HG02884 (cell line): ENCODE measurements around the gene MGAT3.
A peak's percentile ranks its signal among the peaks of the same experiment; 100 is the strongest.

Experiments
- ATAC-seq: cut with Tn5 transposase; IDR thresholded peaks from one replicate; pipeline ENCODE4 v1.9.1; 2021; ENCODE audit warnings: mild to moderate bottlenecking, moderate library complexity; ENCODE audit not compliant: unreplicated experiment

MGAT3 gene

DNA sequence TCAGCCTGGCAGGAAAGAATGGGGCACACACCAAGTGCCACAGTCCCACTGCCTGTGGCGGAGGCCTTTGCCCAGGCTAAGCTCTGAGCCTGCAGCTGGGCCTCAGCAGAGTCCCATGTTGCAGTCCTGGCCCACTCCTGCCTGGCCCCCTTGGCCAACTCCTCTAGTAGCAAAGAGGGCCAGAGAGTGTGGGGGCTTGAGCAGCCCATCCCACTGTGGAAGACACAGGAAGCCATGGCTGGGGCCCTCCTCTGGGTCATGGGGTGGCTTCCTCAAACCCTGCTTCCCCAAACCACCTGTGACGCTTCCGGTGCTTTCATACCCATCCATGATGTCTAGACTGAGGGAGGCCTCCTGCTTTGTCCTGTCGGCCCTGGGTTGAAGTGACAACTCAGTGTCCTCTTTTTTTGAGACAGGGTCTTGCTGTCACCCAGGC lies 69.9 kb downstream of the MGAT3 start:
- ATAC-seq: no peak

DNA sequence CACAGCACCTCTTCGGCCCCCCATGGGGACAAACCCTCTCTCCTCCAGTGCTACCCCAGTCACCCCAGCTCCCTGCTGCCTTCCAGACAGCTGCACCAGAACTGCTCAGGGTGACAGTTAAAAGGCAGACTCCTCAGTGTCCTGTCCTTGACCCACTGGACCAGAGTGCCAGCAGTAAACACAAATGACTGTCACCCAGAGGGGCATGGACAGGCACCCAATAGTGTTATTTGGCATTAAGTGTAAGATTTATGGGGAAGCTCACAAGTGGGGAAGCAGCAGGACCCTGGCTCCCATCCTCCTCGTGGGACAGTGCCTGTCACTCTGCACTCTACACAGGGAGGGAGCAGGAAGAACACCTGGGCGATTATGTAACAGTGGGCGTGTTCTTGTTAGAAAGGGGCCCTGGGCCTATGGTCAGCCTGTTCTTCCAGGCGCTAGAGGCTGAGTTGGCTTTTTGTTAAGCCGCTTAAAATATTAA lies 70.7 kb downstream of the MGAT3 start:
- no peak for ATAC-seq

DNA sequence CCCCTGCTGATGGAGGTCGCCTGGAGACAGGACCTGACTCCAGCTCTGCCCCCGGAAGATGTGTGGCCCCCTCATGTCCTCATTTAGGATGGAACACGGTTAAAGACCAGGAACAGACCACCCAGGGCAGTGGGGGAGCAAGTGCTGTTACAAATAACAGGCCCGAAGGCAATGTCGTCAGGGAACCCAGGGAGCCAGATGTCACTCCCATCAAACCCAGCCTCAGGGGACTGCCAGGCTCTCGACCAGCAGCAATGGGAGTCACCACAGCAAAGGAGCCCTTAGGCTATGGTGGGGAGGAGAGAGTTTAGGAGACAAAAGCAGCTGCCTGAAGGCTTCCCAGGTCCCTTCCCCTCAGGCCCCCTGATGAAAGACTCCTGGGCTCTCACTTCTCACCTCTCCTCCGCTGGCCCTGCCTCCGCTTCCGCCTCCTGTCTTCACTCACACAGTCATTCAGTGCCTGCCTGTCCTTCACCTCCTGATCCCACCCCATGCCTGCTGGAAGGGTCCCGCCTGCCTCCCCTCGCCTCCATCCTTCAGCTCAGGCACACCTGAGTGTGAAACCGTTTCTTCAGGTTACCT lies 71.4 kb downstream of the MGAT3 start:
- no peak for ATAC-seq

DNA sequence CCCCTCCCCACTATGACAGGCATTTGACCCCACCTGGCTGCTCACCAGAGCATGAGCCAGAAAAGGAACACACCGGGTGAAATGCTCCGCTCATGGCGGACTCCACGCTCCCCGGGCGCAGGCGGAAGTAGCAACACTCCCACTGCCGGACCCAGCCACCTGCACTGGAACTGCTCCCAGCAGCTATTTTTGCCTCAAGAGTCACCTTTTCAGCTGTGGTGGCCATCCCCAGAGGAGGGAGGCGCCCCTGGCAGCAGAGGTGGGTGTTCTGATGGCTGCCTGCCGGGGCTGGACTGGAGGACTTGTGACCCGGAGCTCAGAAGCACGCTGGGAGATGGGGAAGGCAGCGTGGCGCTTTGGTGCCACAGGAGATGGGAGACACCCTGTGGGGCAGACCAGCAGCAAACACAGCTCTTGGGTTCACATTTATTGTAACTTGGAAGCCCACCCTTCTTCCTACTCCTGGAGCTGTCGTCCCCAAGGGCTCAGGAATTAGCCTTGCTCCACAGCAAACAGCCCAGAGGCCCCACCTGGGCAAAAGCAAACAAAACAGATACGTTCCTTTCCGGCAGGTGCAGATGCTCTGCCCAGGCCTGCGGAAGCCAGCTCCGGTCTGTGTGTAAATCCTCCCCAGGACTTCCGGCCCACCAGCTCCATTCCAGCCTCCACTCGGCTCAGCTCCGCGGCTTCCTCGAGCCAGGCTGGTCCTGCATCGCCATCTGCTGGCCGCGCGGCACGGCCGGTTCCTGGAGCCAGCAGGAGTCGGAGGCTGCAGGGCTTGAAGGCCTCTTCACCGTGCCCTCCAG lies 72.1 kb downstream of the MGAT3 start:
- no peak for ATAC-seq

GRCh38 chr22:39529487-39529851 lies 72.7 kb downstream of the MGAT3 start:
- ATAC-seq: no peak

GRCh38 chr22:39530116-39530515 lies 73.3 kb downstream of the MGAT3 start:
- ATAC-seq: no peak

GRCh38 chr22:39530692-39531331 lies 74.0 kb downstream of the MGAT3 start:
- no peak for ATAC-seq

DNA sequence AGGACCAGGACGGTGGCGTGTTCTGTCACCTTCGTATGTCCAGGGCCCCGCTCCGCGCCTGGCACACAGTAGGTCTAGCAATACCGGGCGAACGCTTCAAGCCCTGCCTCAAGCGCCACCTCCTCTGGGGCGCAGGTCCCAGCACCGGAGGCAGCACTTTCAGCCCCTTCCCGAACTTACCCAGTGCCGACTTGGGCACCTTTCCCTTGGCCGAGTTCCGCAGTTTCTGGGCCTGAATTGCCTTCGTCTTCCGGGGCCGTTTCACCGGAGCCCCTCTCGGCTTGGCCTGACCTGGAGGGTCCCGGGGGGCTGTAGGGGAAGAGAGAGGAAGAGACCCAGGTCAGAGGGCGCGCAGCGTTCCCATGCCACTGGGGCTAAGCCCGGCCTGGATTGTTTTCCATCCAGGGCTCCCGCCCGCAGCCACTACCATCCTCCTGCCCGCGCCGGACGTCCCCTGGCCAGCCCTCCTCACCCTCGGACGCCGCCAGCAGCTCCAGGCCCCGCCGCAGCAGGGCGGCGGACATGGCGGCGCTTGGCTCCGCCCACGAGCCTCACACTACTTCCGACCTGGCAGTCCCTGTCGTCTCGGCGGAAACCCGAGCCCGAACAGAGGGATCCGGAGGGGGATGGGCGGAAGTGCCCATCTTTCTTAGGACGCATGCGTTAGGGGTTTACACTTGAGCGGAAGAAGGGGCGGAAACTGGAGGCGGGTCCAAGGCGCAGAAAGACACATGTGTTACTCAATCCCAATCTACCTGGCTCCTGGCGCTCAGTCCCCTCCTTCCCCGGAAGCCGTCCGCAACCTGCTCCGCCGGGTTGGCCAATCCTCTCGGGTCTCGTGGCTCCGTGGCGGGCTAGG lies 75.6 kb downstream of the MGAT3 start, which contains the start of gene RPS19BP1:
RPS19BP1 (minus strand) TSS at position 534 of the 859 bp plus-strand sequence; CDS start at position 524, 10 bp downstream.
- peak; percentile 67 for ATAC-seq

DNA sequence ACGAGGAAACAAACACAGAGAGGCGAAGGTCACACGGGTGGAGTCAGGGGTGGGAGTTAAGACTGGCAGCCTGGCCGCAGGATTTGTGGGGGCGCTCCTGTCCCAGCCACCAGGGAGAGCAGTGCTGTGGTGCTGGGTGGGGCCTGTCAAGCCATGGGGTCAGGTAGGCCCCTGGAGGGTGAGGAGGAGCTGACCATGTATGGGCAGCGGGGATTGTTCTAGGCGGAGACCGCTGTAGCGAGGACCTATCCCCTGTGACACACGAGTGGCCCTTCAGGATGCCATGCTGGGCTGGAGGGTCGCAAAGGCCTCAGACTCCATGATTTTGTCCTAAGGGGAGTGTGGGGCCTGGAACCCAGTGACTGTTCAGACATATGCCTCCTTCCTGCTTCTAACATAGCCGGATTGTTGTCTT lies 77.3 kb downstream of the MGAT3 start:
- ATAC-seq: no peak

DNA sequence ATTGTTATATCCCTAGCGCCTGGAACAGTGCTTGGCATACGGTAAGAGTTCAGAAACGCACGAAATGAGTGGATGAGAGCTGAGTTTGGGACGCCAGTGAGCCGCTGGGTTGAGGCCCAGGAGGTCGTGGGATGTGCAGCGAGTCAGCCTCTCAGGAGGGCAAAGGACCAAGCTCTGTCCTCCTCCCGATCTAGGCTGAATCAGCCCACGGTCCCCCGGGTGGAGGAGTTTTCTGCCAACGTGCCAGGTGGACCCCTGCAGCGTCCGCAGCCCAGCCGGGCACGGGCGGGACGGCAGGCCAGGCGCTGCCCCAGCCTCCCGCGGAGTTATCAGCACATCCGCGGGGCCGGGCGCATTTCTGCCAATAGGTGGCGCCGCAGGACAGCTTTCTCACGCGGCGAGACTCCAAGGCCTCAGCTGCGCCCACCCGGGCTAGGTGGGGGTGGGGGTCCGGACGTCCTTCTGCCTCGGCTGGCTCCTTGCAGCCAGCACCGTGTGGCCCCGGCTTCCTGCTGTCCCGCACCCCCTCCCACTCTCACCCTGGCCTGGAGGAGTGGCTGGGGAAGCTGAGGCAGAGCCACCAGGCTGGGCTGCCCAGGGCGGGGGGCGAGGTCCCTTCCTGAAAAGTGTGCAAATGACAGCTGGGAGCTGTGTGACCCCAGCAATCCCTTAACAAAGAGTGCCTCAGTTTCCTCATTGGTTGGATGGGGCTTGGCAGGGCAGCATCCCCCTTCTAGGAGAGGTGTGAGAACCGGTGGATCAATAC lies 78.0 kb downstream of the MGAT3 start:
- ATAC-seq: no peak

- no peak for ATAC-seq
Measured at GRCh38 chr22:39535357-39535725, 78.5 kb downstream of the MGAT3 start.

DNA sequence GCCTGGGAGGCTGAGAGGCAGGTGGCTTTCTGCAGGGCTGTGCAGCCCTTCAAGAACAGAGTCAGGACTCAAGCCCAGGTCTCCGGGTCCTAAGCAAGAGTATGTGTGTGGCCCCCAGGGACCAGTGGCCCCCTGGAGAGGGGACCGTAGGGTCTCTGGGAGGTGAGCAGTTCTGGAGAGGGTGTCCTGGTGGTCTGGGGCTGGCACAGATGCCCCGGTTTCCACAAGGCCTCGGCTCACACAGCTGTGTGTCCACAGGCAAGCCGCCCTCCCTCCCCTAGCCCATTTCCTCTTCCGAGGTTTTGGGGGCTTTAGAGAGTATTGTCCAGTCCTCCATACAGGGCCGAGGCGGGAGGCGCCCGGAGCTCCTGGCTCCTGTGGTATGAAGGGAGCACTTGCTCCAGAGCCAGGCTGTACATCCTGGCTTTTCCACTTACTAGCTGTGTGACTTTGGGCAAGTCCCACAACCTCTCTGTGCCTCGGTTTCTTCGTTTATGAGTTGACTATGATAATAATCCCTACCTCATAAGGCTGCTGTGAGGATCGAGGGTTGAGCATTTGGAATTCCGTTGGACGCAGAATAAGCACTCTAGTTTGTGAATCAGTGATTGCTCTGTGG lies 79.1 kb downstream of the MGAT3 start:
- no peak for ATAC-seq

- no peak for ATAC-seq
Measured at GRCh38 chr22:39536711-39537110, 79.9 kb downstream of the MGAT3 start.

DNA sequence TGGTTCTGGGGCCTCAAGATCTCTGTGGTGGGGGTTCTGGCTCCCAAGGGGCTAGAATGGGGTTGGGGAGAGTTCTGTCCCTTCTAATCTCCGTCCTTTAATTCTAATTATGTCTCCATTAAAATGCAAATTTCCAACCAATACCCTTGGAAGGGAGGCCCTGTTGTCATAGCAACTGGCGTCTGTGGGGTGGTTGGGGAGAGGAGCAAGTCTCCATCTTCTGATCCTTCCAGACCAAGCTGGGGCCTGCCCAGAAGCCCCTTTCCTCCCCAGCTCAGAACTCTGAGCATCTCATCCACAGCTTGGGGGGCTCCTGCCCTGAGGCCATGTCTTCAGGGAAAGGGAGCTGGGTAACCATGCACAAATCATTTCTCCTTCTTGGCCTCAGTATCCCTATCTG lies 81.2 kb downstream of the MGAT3 start:
- no peak for ATAC-seq
